Adipose tissue (tissue), 3 donors: Measurements from ENCODE around the gene RERGL. TPM values are rescaled to one million over a fixed set of nuclear protein-coding genes. Genes with fewer than 3 reads are reported as not detected.
"Not testable (repeated sequence)": the region's sequence is repeated elsewhere in the genome, so short reads cannot be mapped to it uniquely, and the experiment has no call there.

Experiments used
- H3K27ac ChIP-seq: one replicate; pipeline ENCODE4 v1.5.1; 2013; ENCODE audit warnings: low read depth, low read length
- WGBS, 3 donors: extraction: QIAGEN DNeasy Blood & Tissue Kit; methylation state at CpG; one replicate each; pipeline ENCODE4 v1.1.7; 2013; 5-methylcytosine and 5-hydroxymethylcytosine counted together
- polyA plus RNA-seq, 3 donors: library from polyadenylated mRNA; stranded (reverse); fragments of 200-250 nt; gene quantifications; one replicate each; pipeline ENCODE4 v1.2.3, GENCODE V29; 2013
- donor health status: healthy with polysubstance abuse.
- donor health status: Bipolar disorder and iron deficiency.
- donor health status: healthy.

RERGL gene
- polyA plus RNA-seq, 3 donors, result 0.94 to 64.3 (median 6.2) TPM

DNA sequence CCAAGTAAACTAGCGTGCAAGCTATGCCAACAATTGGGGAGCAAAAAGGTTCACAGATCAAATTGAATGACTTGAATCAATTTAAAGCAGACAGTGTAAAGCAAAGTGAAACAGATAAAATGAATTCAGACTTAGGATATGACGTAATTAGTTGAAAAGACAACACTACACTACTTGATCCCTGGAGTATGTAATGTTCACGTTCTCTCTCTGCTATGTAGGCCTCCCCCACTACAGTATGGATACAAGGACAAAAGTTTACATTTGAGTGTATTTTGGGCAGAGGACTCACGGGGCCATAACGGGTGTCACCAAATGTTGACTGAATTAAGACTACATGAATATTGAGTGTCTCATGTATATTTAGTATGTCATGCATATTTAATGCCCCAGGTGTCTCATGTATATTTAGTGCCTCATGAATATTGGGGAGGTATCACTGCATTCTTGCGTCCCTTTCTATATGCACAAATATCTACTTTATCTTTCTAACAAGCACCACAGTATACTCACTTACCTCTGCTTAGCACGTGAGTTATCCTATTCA lies 44.5 kb downstream of the RERGL start:
- WGBS, 3 donors, result 77 to 81% (median 81%) methylated on average over 7 of the region's 7 CpGs

DNA sequence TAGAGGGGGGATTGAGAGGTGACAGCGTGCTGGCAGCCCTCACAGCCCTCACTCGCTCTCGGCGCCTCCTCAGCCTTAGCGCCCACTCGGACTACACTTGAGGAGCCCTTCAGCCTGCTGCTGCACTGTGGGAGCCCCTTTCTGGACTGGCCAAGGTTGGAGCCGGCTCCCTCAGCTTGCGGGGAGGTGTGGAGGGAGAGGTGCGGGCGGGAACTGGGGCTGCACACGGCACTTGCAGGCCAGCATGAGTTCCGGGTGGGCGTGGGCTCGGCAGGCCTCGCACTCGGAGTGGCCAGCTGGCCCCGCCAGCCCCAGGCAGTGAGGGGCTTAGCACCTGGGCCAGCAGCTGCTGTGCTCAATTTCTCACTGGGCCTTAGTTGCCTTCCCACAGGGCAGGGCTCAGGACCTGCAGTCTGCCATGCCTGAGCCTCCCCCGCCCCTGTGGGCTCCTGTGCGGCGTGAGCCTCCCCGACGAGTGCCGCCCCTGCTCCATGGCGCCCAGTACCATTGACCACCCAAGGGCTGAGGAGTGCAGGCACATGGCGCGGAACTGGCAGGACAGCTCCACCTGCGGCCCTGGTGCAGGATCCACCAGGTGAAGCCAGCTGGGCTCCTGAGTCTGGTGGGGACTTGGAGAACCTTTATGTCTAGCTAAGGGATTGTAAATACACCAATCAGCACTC lies 49.8 kb downstream of the RERGL start:
- 89 to 96% (median 91%) methylated on average over 27 of the region's 27 CpGs for WGBS, 3 donors
- H3K27ac ChIP-seq, result not testable (repeated sequence)

More for the DNA sequence above, 44.5 kb downstream of the RERGL start:
- H3K27ac ChIP-seq, result no peak overlapping the region

Other genes with a start within 250 kb of the RERGL start
- gene PIK3C2G, start 171.3 kb upstream of the RERGL start, polyA plus RNA-seq, result 1 to 10 TPM in 1 of 3 donors, under 1 TPM in 2; 0.22 to 1.2 (median 0.31) TPM